ENCODE results near the gene SLC8B1.
A peak's percentile ranks its signal among the peaks of the same experiment; 100 is the strongest.

The SLC8B1 gene

GRCh38 chr12:113262710-113263109 is 72.2 kb downstream of the SLC8B1 start:
- Histone ChIP-seq H3K4me3 (no peak overlapping the region), H3K27ac (peak overlapping the region in 1 of 2 donors; percentile 75), H3K4me1 (peaks cover 0 to 52% (median 36%) of the 10 kb centered on the region in 4 donors), H3K27me3 (no peaks in the 10 kb centered on the region), H3K36me3 (peaks cover 31 to 52% (median 34%) of the 10 kb centered on the region in 3 donors), H3K9me3 (no peaks in the 10 kb centered on the region)
- no peak for TF ChIP-seq CTCF (IDR thresholded peaks at IDR 0.05)
- DNase-seq: no peak
- intact Hi-C loops (cut with DNase I; ENCODE audit: low total_unique reads): no loop called here

DNA sequence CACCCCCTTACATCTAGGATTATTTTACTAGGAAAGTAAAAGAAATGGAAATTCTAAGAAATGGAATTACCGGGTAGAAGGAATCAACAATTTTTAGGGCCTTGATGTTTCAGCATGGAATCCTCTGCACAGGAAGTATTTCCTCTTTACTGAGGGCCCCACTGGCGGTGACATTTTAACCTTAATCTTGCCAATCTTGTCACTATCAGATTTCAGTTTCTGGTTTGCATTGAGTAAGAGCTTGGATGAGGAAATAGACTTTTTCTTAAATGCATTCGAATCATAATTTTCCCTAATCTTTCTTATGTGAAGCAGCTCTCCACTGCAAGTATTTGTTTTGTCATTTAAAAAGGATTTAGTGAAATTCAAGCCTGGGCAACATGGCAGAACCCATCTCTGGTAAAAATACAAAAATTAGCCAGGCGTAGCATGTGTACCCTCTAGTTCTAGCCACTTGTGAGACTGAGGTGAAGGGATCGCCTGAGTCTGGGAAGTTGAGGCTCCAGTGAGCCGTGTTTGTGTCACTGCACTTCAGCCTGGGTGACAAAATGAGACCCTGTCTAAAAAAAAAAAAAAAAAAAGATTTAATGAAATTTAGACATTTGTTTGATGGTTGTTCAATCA is 73.0 kb downstream of the SLC8B1 start:
- intact Hi-C loops (cut with DNase I; ENCODE audit: low total_unique reads): no loop called here
- TF ChIP-seq CTCF (IDR thresholded peaks at IDR 0.05): no peak
- no peak for DNase-seq
- Histone ChIP-seq H3K9me3 (no peaks in the 10 kb centered on the region), H3K27ac (peak overlapping the region; percentile 5 to 75), H3K4me1 (peaks cover 0 to 52% (median 36%) of the 10 kb centered on the region in 4 donors), H3K36me3 (peaks cover 23 to 45% (median 29%) of the 10 kb centered on the region in 3 donors), H3K4me3 (no peak overlapping the region), H3K27me3 (no peaks in the 10 kb centered on the region)

- intact Hi-C loops (cut with DNase I; ENCODE audit: low total_unique reads): no loop called here
- Histone ChIP-seq H3K4me3 (no peak overlapping the region), H3K4me1 (peaks cover 0 to 52% (median 36%) of the 10 kb centered on the region in 4 donors), H3K36me3 (peaks cover 11 to 34% (median 18%) of the 10 kb centered on the region in 3 donors), H3K27me3 (no peaks in the 10 kb centered on the region), H3K27ac (peak overlapping the region; percentile 68 to 75), H3K9me3 (no peaks in the 10 kb centered on the region)
- no peak for DNase-seq
- no peak for TF ChIP-seq CTCF (IDR thresholded peaks at IDR 0.05)
These were observed 74.1 kb downstream of the SLC8B1 start for GRCh38 chr12:113260636-113261300.

- TF ChIP-seq CTCF (IDR thresholded peaks at IDR 0.05): no peak
- intact Hi-C loops (cut with DNase I; ENCODE audit: low total_unique reads): no loop called here
- Histone ChIP-seq H3K27ac (peak overlapping the region; percentile 68 to 75), H3K36me3 (peaks cover 9 to 33% (median 18%) of the 10 kb centered on the region in 3 donors), H3K4me1 (peaks cover 0 to 52% (median 36%) of the 10 kb centered on the region in 4 donors), H3K9me3 (no peaks in the 10 kb centered on the region), H3K27me3 (no peaks in the 10 kb centered on the region), H3K4me3 (no peak overlapping the region)
- no peak for DNase-seq
These were observed 74.8 kb downstream of the SLC8B1 start for GRCh38 chr12:113260127-113260526.

- peaks cover 10 to 33% (median 25%) of the 10 kb centered on the region in 3 donors for H3K36me3 ChIP-seq
- no peak for DNase-seq
- peaks cover 0 to 45% (median 34%) of the 10 kb centered on the region in 4 donors for H3K4me1 ChIP-seq
- no peak for TF ChIP-seq CTCF (IDR thresholded peaks at IDR 0.05)
- H3K27me3 ChIP-seq: no peaks in the 10 kb centered on the region
- H3K9me3 ChIP-seq: peaks cover 0 to 6% (median 0%) of the 10 kb centered on the region in 3 donors
- intact Hi-C loops (cut with DNase I; ENCODE audit: low total_unique reads): no loop called here
- H3K27ac ChIP-seq: peak overlapping the region in 1 of 2 donors; percentile 3
- H3K4me3 ChIP-seq: no peak overlapping the region
These were observed 77.3 kb downstream of the SLC8B1 start for GRCh38 chr12:113257564-113257963.
